ENCODE data around the gene WDR59. TPM values are rescaled to one million over a fixed set of nuclear protein-coding genes. Genes with fewer than 3 reads are reported as not detected.

WDR59 gene
- 22.2 to 32.6 TPM (median 29.7 TPM) in 5 replicates for total RNA-seq (2022; extraction: Qiagen RNA extraction)

GRCh38 chr16:74984529-74985296 lies at the start of gene WDR59:
WDR59 (minus strand) TSS chr16:74985123; CDS start chr16:74985017, 106 bp downstream.

GRCh38 chr16:74998481-74999218 lies 13.7 kb upstream of the WDR59 start, which contains the start of gene ZNRF1:
ZNRF1 (plus strand) TSS chr16:74999024; CDS start chr16:74999672, 648 bp downstream.

Other genes with a start within 250 kb of the WDR59 start
- 30.1 to 36.2 TPM (median 33.5 TPM) in 5 replicates for gene FA2H, start 210.3 kb downstream of the WDR59 start, total RNA-seq (2022; extraction: Qiagen RNA extraction)
- gene ZNRF1, start 13.9 kb upstream of the WDR59 start, total RNA-seq (2022; extraction: Qiagen RNA extraction): 13.3 to 25.9 TPM (median 23.7 TPM) in 5 replicates
- gene LDHD, start 131.7 kb upstream of the WDR59 start, total RNA-seq (2022; extraction: Qiagen RNA extraction): 0.52 to 0.92 TPM (median 0.78 TPM) in 5 replicates
- 9.6 to 13.0 TPM (median 9.9 TPM) in 5 replicates for gene ZFP1, start 163.4 kb upstream of the WDR59 start, total RNA-seq (2022; extraction: Qiagen RNA extraction)
- 0.12 TPM in 1 of 5 replicates, not detected in the others for gene CTRB2, start 222.0 kb upstream of the WDR59 start, total RNA-seq (2022; extraction: Qiagen RNA extraction)
- gene CTRB1, start 233.9 kb upstream of the WDR59 start, total RNA-seq (2022; extraction: Qiagen RNA extraction): not detected in 5 replicates

All from A549 treated with CORT108297 at 1 μM for 4 hours (cell line).